Neural cell (in vitro differentiated cells): ENCODE data around the gene CFTR. TPM values are rescaled to one million over a fixed set of nuclear protein-coding genes. Genes with fewer than 3 reads are reported as not detected.

Source experiments
- H2AFZ ChIP-seq: fragments of 200-600, 300-800 bp; sonication (generic), shearing (Covaris generic); 2 replicates; pipeline ENCODE4 v1.6.0; 2014; ENCODE audit warnings: low read depth, mild to moderate bottlenecking, antibody characterized with exemption, low read length, moderate library complexity
- H3F3A ChIP-seq: fragments of 200-600 bp; shearing (Covaris generic); 2 replicates; pipeline ENCODE4 v1.6.1; 2016; ENCODE audit warnings: mild to moderate bottlenecking, moderate library complexity, mixed read lengths, antibody characterized with exemption, low read length; ENCODE audit not compliant: insufficient read depth, poor library complexity, severe bottlenecking
- H3K27ac ChIP-seq: fragments of 200-600, 300-800 bp; sonication (generic), shearing (Covaris generic); 2 replicates; pipeline ENCODE4 v1.5.1; 2014; ENCODE audit warnings: mild to moderate bottlenecking, low read length, moderate library complexity
- H3K27me3 ChIP-seq: fragments of 300-800, 200-600 bp; sonication (generic), shearing (Covaris generic); 2 replicates; pipeline ENCODE4 v1.6.0; 2014; ENCODE audit warnings: mild to moderate bottlenecking, low read depth, low read length, moderate library complexity; ENCODE audit not compliant: insufficient read depth
- H3K36me3 ChIP-seq: fragments of 300-800, 200-600 bp; sonication (generic), shearing (Covaris generic); 2 replicates; pipeline ENCODE4 v1.5.1; 2014; ENCODE audit warnings: mild to moderate bottlenecking, antibody characterized with exemption, low read length, moderate library complexity; ENCODE audit not compliant: insufficient read depth
- H3K4me2 ChIP-seq: fragments of 300-800, 200-600 bp; sonication (generic), shearing (Covaris generic); 2 replicates; pipeline ENCODE4 v1.6.0; 2014; ENCODE audit warnings: mild to moderate bottlenecking, low read length
- H3K4me3 ChIP-seq: fragments of 300-800, 200-600 bp; sonication (generic), shearing (Covaris generic); 2 replicates; pipeline ENCODE4 v1.5.1; 2014; ENCODE audit warnings: mild to moderate bottlenecking, low read length, moderate library complexity
- H3K79me2 ChIP-seq: fragments of 200-600 bp; shearing (Covaris generic); replicated peaks from 2 replicates; pipeline ENCODE4 v1.6.0; 2014; ENCODE audit warnings: mild to moderate bottlenecking, low read length, moderate library complexity; ENCODE audit not compliant: insufficient read depth
- H3K9ac ChIP-seq: fragments of 300-800, 200-600 bp; sonication (generic), shearing (Covaris generic); 2 replicates; pipeline ENCODE4 v1.6.1; 2016; ENCODE audit warnings: mild to moderate bottlenecking, low read length, mixed read lengths
- H3K9me2 ChIP-seq: fragments of 200-600 bp; shearing (Covaris generic); 2 replicates; pipeline ENCODE4 v1.6.1; 2016; ENCODE audit warnings: mild to moderate bottlenecking, low read length, mixed read lengths; ENCODE audit not compliant: insufficient read depth
- H3K9me3 ChIP-seq: fragments of 200-600, 300-800 bp; sonication (generic), shearing (Covaris generic); 2 replicates; pipeline ENCODE4 v1.6.1; 2016; ENCODE audit warnings: mild to moderate bottlenecking, mixed run types, low read length, moderate library complexity, mixed read lengths
- H4K20me1 ChIP-seq: fragments of 200-600 bp; shearing (Covaris generic); 2 replicates; pipeline ENCODE4 v1.6.1; 2016; ENCODE audit warnings: mild to moderate bottlenecking, mixed run types; ENCODE audit not compliant: insufficient read depth
- EP300 ChIP-seq: fragments of 450-650 bp; conservative IDR thresholded peaks from 2 replicates; pipeline ENCODE4 v1.6.1; 2014; ENCODE audit warnings: antibody characterized with exemption, mild to moderate bottlenecking, moderate library complexity; ENCODE audit not compliant: poor library complexity, severe bottlenecking
- EZH2 ChIP-seq: fragments of 200-600, 300-800 bp; shearing (Covaris generic), sonication (generic); IDR thresholded peaks from 2 replicates; pipeline ENCODE4 v1.6.1; 2014; ENCODE audit warnings: antibody characterized with exemption, low read length, borderline replicate concordance, mild to moderate bottlenecking; ENCODE audit not compliant: insufficient read depth, poor library complexity, severe bottlenecking
- MXI1 ChIP-seq: fragments of 450-650 bp; conservative IDR thresholded peaks from 2 replicates; pipeline ENCODE4 v1.6.1; 2014; ENCODE audit warnings: antibody characterized with exemption, mild to moderate bottlenecking; ENCODE audit not compliant: poor library complexity, severe bottlenecking
- POLR2AphosphoS5 ChIP-seq: IDR thresholded peaks from 2 replicates; pipeline ENCODE4 v1.6.1; 2012
- RAD21 ChIP-seq: fragments of 450-650 bp; conservative IDR thresholded peaks from 2 replicates; pipeline ENCODE4 v1.6.1; 2014; ENCODE audit warnings: antibody characterized with exemption, mild to moderate bottlenecking, moderate library complexity
- SMC3 ChIP-seq: fragments of 450-650 bp; conservative IDR thresholded peaks from 2 replicates; pipeline ENCODE4 v1.6.1; 2014; ENCODE audit warnings: antibody characterized with exemption, mild to moderate bottlenecking, moderate library complexity; ENCODE audit not compliant: poor library complexity
- TAF1 ChIP-seq: IDR thresholded peaks from 2 replicates; pipeline ENCODE4 v1.6.1; 2012; ENCODE audit warnings: low read depth
- polyA plus RNA-seq: library from polyadenylated mRNA; depleted of rRNA; stranded (reverse); fragments of >200 nt; gene quantifications from 2 replicates; pipeline ENCODE4 v1.2.3, GENCODE V29; 2014
- TF ChIP-seq, protein P1 (sequence below): IDR thresholded peaks from 2 replicates; pipeline ENCODE4 v1.6.1; 2012; ENCODE audit warnings: borderline replicate concordance
- TF ChIP-seq, protein P2 (sequence below): fragments of 450-650 bp; IDR thresholded peaks from 2 replicates; pipeline ENCODE4 v1.5.1; 2014; ENCODE audit warnings: antibody characterized with exemption, mild to moderate bottlenecking, moderate library complexity; ENCODE audit not compliant: poor library complexity, severe bottlenecking

CFTR gene
- polyA plus RNA-seq, 1 donor from 2014 or later, result not detected

- no peaks in the 10 kb centered on the region for H3K79me2 ChIP-seq
Measured at GRCh38 chr7:117552660-117553059, 72.8 kb downstream of the CFTR start.

GRCh38 chr7:117555260-117555659 lies 75.4 kb downstream of the CFTR start:
- H3K9ac ChIP-seq, result no peak overlapping the region
- H3K9me2 ChIP-seq, result no peaks in the 10 kb centered on the region
- no peak overlapping the region for H3K4me2 ChIP-seq
- no peaks in the 10 kb centered on the region for H3K79me2 ChIP-seq
- no peaks in the 10 kb centered on the region for H3F3A ChIP-seq
- H3K27ac ChIP-seq, result no peak overlapping the region
- H3K27me3 ChIP-seq, result no peaks in the 10 kb centered on the region
- H3K9me3 ChIP-seq, result no peaks in the 10 kb centered on the region
- no peaks in the 10 kb centered on the region for H4K20me1 ChIP-seq
- H3K4me3 ChIP-seq, result no peak overlapping the region
- H3K36me3 ChIP-seq, result no peaks in the 10 kb centered on the region
- TF ChIP-seq, protein P1, sequence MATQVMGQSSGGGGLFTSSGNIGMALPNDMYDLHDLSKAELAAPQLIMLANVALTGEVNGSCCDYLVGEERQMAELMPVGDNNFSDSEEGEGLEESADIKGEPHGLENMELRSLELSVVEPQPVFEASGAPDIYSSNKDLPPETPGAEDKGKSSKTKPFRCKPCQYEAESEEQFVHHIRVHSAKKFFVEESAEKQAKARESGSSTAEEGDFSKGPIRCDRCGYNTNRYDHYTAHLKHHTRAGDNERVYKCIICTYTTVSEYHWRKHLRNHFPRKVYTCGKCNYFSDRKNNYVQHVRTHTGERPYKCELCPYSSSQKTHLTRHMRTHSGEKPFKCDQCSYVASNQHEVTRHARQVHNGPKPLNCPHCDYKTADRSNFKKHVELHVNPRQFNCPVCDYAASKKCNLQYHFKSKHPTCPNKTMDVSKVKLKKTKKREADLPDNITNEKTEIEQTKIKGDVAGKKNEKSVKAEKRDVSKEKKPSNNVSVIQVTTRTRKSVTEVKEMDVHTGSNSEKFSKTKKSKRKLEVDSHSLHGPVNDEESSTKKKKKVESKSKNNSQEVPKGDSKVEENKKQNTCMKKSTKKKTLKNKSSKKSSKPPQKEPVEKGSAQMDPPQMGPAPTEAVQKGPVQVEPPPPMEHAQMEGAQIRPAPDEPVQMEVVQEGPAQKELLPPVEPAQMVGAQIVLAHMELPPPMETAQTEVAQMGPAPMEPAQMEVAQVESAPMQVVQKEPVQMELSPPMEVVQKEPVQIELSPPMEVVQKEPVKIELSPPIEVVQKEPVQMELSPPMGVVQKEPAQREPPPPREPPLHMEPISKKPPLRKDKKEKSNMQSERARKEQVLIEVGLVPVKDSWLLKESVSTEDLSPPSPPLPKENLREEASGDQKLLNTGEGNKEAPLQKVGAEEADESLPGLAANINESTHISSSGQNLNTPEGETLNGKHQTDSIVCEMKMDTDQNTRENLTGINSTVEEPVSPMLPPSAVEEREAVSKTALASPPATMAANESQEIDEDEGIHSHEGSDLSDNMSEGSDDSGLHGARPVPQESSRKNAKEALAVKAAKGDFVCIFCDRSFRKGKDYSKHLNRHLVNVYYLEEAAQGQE, result no peak
- TF ChIP-seq EP300 (no peak), SMC3 (no peak), POLR2AphosphoS5 (no peak), RAD21 (no peak), TAF1 (no peak), EZH2 (no peak), MXI1 (no peak)
- TF ChIP-seq, protein P2, sequence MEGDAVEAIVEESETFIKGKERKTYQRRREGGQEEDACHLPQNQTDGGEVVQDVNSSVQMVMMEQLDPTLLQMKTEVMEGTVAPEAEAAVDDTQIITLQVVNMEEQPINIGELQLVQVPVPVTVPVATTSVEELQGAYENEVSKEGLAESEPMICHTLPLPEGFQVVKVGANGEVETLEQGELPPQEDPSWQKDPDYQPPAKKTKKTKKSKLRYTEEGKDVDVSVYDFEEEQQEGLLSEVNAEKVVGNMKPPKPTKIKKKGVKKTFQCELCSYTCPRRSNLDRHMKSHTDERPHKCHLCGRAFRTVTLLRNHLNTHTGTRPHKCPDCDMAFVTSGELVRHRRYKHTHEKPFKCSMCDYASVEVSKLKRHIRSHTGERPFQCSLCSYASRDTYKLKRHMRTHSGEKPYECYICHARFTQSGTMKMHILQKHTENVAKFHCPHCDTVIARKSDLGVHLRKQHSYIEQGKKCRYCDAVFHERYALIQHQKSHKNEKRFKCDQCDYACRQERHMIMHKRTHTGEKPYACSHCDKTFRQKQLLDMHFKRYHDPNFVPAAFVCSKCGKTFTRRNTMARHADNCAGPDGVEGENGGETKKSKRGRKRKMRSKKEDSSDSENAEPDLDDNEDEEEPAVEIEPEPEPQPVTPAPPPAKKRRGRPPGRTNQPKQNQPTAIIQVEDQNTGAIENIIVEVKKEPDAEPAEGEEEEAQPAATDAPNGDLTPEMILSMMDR, result no peak
- H2AFZ ChIP-seq, result no peak overlapping the region

More at GRCh38 chr7:117552660-117553059, 72.8 kb downstream of the CFTR start:
- Histone ChIP-seq H3K9me3 (no peaks in the 10 kb centered on the region), H3K36me3 (no peaks in the 10 kb centered on the region), H3K9me2 (no peaks in the 10 kb centered on the region), H3K27me3 (no peaks in the 10 kb centered on the region), H3K4me2 (no peak overlapping the region), H3K4me3 (no peak overlapping the region), H3F3A (no peaks in the 10 kb centered on the region), H4K20me1 (no peaks in the 10 kb centered on the region), H2AFZ (no peak overlapping the region), H3K27ac (no peak overlapping the region), H3K9ac (no peak overlapping the region)
- TF ChIP-seq EP300, result no peak
- TF ChIP-seq SMC3, result no peak
- TF ChIP-seq, protein P1, result no peak
- TF ChIP-seq TAF1, result no peak
- no peak for TF ChIP-seq RAD21
- no peak for TF ChIP-seq MXI1
